ENCODE data around the gene COG7.
"Not testable (repeated sequence)": the region's sequence is repeated elsewhere in the genome, so short reads cannot be mapped to it uniquely, and the experiment has no call there.

COG7 gene

GRCh38 chr16:23394141-23394831 is 58.7 kb downstream of the COG7 start:
- Histone ChIP-seq H3K9me3 (replicated peaks; ENCODE audit: low read length) (no peaks in the 10 kb centered on the region), H3K4me3 (ENCODE audit: low read length) (no peak overlapping the region), H3K9ac (ENCODE audit: low read depth, low read length) (no peak overlapping the region), H3K4me2 (ENCODE audit: low read length) (no peak overlapping the region), H3K36me3 (ENCODE audit: insufficient read depth, low read length) (peaks cover 60% of the 10 kb centered on the region), H3K27me3 (ENCODE audit: control insufficient read depth, insufficient read depth, low read length) (no peaks in the 10 kb centered on the region), H3K4me1 (ENCODE audit: control insufficient read depth, insufficient read depth, low read length) (peaks cover 24% of the 10 kb centered on the region)

- no peak overlapping the region for H3K9ac ChIP-seq (ENCODE audit: low read depth, low read length)
- H3K4me2 ChIP-seq (ENCODE audit: low read length) = no peak overlapping the region
- peaks cover 24% of the 10 kb centered on the region for H3K4me1 ChIP-seq (ENCODE audit: control insufficient read depth, insufficient read depth, low read length)
- H3K9me3 ChIP-seq (replicated peaks; ENCODE audit: low read length) = no peaks in the 10 kb centered on the region
- H3K4me3 ChIP-seq (ENCODE audit: low read length) = no peak overlapping the region
- H3K36me3 ChIP-seq (ENCODE audit: insufficient read depth, low read length) = peaks cover 50% of the 10 kb centered on the region
- no peaks in the 10 kb centered on the region for H3K27me3 ChIP-seq (ENCODE audit: control insufficient read depth, insufficient read depth, low read length)
Measured at GRCh38 chr16:23392223-23392600, 60.8 kb downstream of the COG7 start.

GRCh38 chr16:23391381-23392222 is 61.4 kb downstream of the COG7 start:
- peaks cover 24% of the 10 kb centered on the region for H3K4me1 ChIP-seq (ENCODE audit: control insufficient read depth, insufficient read depth, low read length)
- peaks cover 47% of the 10 kb centered on the region for H3K36me3 ChIP-seq (ENCODE audit: insufficient read depth, low read length)
- H3K4me3 ChIP-seq (ENCODE audit: low read length) = no peak overlapping the region
- no peak overlapping the region for H3K4me2 ChIP-seq (ENCODE audit: low read length)
- no peaks in the 10 kb centered on the region for H3K9me3 ChIP-seq (replicated peaks; ENCODE audit: low read length)
- no peaks in the 10 kb centered on the region for H3K27me3 ChIP-seq (ENCODE audit: control insufficient read depth, insufficient read depth, low read length)
- no peak overlapping the region for H3K9ac ChIP-seq (ENCODE audit: low read depth, low read length)

GRCh38 chr16:23389936-23390335 is 63.1 kb downstream of the COG7 start:
- not testable (repeated sequence) for H3K4me2 ChIP-seq (ENCODE audit: low read length); H3K9me3 ChIP-seq (replicated peaks; ENCODE audit: low read length); H3K4me3 ChIP-seq (ENCODE audit: low read length); H3K9ac ChIP-seq (ENCODE audit: low read depth, low read length); H3K27me3 ChIP-seq (ENCODE audit: control insufficient read depth, insufficient read depth, low read length)
- H3K4me1 ChIP-seq (ENCODE audit: control insufficient read depth, insufficient read depth, low read length) = peaks cover 30% of the 10 kb centered on the region
- peaks cover 37% of the 10 kb centered on the region for H3K36me3 ChIP-seq (ENCODE audit: insufficient read depth, low read length)

- peaks cover 34% of the 10 kb centered on the region for H3K4me1 ChIP-seq (ENCODE audit: control insufficient read depth, insufficient read depth, low read length)
- no peak overlapping the region for H3K4me2 ChIP-seq (ENCODE audit: low read length)
- H3K9ac ChIP-seq (ENCODE audit: low read depth, low read length) = no peak overlapping the region
- H3K4me3 ChIP-seq (ENCODE audit: low read length) = no peak overlapping the region
- no peaks in the 10 kb centered on the region for H3K27me3 ChIP-seq (ENCODE audit: control insufficient read depth, insufficient read depth, low read length)
- H3K9me3 ChIP-seq (replicated peaks; ENCODE audit: low read length) = no peaks in the 10 kb centered on the region
- peaks cover 37% of the 10 kb centered on the region for H3K36me3 ChIP-seq (ENCODE audit: insufficient read depth, low read length)
Measured at GRCh38 chr16:23389201-23389600, 63.8 kb downstream of the COG7 start.

GRCh38 chr16:23388786-23389185 is 64.2 kb downstream of the COG7 start:
- H3K9ac ChIP-seq (ENCODE audit: low read depth, low read length) = no peak overlapping the region
- H3K4me1 ChIP-seq (ENCODE audit: control insufficient read depth, insufficient read depth, low read length) = peaks cover 31% of the 10 kb centered on the region
- H3K9me3 ChIP-seq (replicated peaks; ENCODE audit: low read length) = no peaks in the 10 kb centered on the region
- no peak overlapping the region for H3K4me3 ChIP-seq (ENCODE audit: low read length)
- peaks cover 37% of the 10 kb centered on the region for H3K36me3 ChIP-seq (ENCODE audit: insufficient read depth, low read length)
- H3K27me3 ChIP-seq (ENCODE audit: control insufficient read depth, insufficient read depth, low read length) = no peaks in the 10 kb centered on the region
- no peak overlapping the region for H3K4me2 ChIP-seq (ENCODE audit: low read length)

- no peaks in the 10 kb centered on the region for H3K27me3 ChIP-seq (ENCODE audit: control insufficient read depth, insufficient read depth, low read length)
- peaks cover 37% of the 10 kb centered on the region for H3K36me3 ChIP-seq (ENCODE audit: insufficient read depth, low read length)
- H3K4me1 ChIP-seq (ENCODE audit: control insufficient read depth, insufficient read depth, low read length) = peaks cover 21% of the 10 kb centered on the region
- no peaks in the 10 kb centered on the region for H3K9me3 ChIP-seq (replicated peaks; ENCODE audit: low read length)
- H3K4me2 ChIP-seq (ENCODE audit: low read length) = no peak overlapping the region
- no peak overlapping the region for H3K9ac ChIP-seq (ENCODE audit: low read depth, low read length)
- H3K4me3 ChIP-seq (ENCODE audit: low read length) = no peak overlapping the region
Measured at GRCh38 chr16:23387666-23388065, 65.3 kb downstream of the COG7 start.

- no peak overlapping the region for H3K4me2 ChIP-seq (ENCODE audit: low read length)
- H3K27me3 ChIP-seq (ENCODE audit: control insufficient read depth, insufficient read depth, low read length) = no peaks in the 10 kb centered on the region
- H3K4me3 ChIP-seq (ENCODE audit: low read length) = no peak overlapping the region
- H3K9ac ChIP-seq (ENCODE audit: low read depth, low read length) = no peak overlapping the region
- H3K4me1 ChIP-seq (ENCODE audit: control insufficient read depth, insufficient read depth, low read length) = peaks cover 11% of the 10 kb centered on the region
- no peaks in the 10 kb centered on the region for H3K9me3 ChIP-seq (replicated peaks; ENCODE audit: low read length)
- H3K36me3 ChIP-seq (ENCODE audit: insufficient read depth, low read length) = peaks cover 17% of the 10 kb centered on the region
Measured at GRCh38 chr16:23385441-23385840, 67.5 kb downstream of the COG7 start.

- Histone ChIP-seq H3K9me3 (replicated peaks; ENCODE audit: low read length) (no peaks in the 10 kb centered on the region), H3K9ac (ENCODE audit: low read depth, low read length) (no peak overlapping the region), H3K4me3 (ENCODE audit: low read length) (no peak overlapping the region), H3K4me2 (ENCODE audit: low read length) (no peak overlapping the region), H3K4me1 (ENCODE audit: control insufficient read depth, insufficient read depth, low read length) (peaks cover 11% of the 10 kb centered on the region), H3K27me3 (ENCODE audit: control insufficient read depth, insufficient read depth, low read length) (no peaks in the 10 kb centered on the region), H3K36me3 (ENCODE audit: insufficient read depth, low read length) (peaks cover 16% of the 10 kb centered on the region)
Measured at GRCh38 chr16:23384878-23385277, 68.1 kb downstream of the COG7 start.

GRCh38 chr16:23383881-23384280 is 69.1 kb downstream of the COG7 start:
- peaks cover 1% of the 10 kb centered on the region for H3K27me3 ChIP-seq (ENCODE audit: control insufficient read depth, insufficient read depth, low read length)
- H3K36me3 ChIP-seq (ENCODE audit: insufficient read depth, low read length) = peaks cover 6% of the 10 kb centered on the region
- no peak overlapping the region for H3K9ac ChIP-seq (ENCODE audit: low read depth, low read length)
- peaks cover 11% of the 10 kb centered on the region for H3K4me1 ChIP-seq (ENCODE audit: control insufficient read depth, insufficient read depth, low read length)
- no peaks in the 10 kb centered on the region for H3K9me3 ChIP-seq (replicated peaks; ENCODE audit: low read length)
- no peak overlapping the region for H3K4me2 ChIP-seq (ENCODE audit: low read length)
- no peak overlapping the region for H3K4me3 ChIP-seq (ENCODE audit: low read length)

GRCh38 chr16:23382279-23382678 is 70.7 kb downstream of the COG7 start:
- Histone ChIP-seq H3K4me1 (ENCODE audit: control insufficient read depth, insufficient read depth, low read length) (peaks cover 11% of the 10 kb centered on the region), H3K9me3 (replicated peaks; ENCODE audit: low read length) (no peaks in the 10 kb centered on the region), H3K9ac (ENCODE audit: low read depth, low read length) (no peak overlapping the region), H3K36me3 (ENCODE audit: insufficient read depth, low read length) (no peaks in the 10 kb centered on the region), H3K27me3 (ENCODE audit: control insufficient read depth, insufficient read depth, low read length) (peaks cover 9% of the 10 kb centered on the region), H3K4me2 (ENCODE audit: low read length) (no peak overlapping the region), H3K4me3 (ENCODE audit: low read length) (no peak overlapping the region)

- peaks cover 11% of the 10 kb centered on the region for H3K4me1 ChIP-seq (ENCODE audit: control insufficient read depth, insufficient read depth, low read length)
- not testable (repeated sequence) for H3K36me3 ChIP-seq (ENCODE audit: insufficient read depth, low read length); H3K9me3 ChIP-seq (replicated peaks; ENCODE audit: low read length); H3K4me3 ChIP-seq (ENCODE audit: low read length); H3K4me2 ChIP-seq (ENCODE audit: low read length); H3K27me3 ChIP-seq (ENCODE audit: control insufficient read depth, insufficient read depth, low read length); H3K9ac ChIP-seq (ENCODE audit: low read depth, low read length)
Measured at GRCh38 chr16:23381702-23382101, 71.3 kb downstream of the COG7 start.

Data from skeletal muscle satellite cell (primary cell).